Caki2 (cell line): ENCODE data around the gene ST6GALNAC3. TPM values are rescaled to one million over a fixed set of nuclear protein-coding genes. Genes with fewer than 3 reads are reported as not detected.

ENCODE experiments used
- DNase-seq: peaks from one replicate; pipeline ENCODE4 v3.0.0-alpha.2; 2015; ENCODE audit warnings: low read depth
- in situ Hi-C: cut with HindIII; loops from 2 replicates; pipeline ENCODE4 v1.10.0; 2016; ENCODE audit warnings: low sequenced_read_pairs, low pct_unique_long_range_greater_than_20kb, mixed read lengths
- total RNA-seq: library from RNA; depleted of rRNA; stranded (reverse); fragments of >200 nt; shearing (Covaris generic); gene quantifications from 2 replicates; pipeline ENCODE4 v1.2.3, GENCODE V29; 2014; ENCODE audit warnings: low replicate concordance

Gene ST6GALNAC3
- total RNA-seq, 1 experiment from 2014 or later, result 0.81 TPM

DNA sequence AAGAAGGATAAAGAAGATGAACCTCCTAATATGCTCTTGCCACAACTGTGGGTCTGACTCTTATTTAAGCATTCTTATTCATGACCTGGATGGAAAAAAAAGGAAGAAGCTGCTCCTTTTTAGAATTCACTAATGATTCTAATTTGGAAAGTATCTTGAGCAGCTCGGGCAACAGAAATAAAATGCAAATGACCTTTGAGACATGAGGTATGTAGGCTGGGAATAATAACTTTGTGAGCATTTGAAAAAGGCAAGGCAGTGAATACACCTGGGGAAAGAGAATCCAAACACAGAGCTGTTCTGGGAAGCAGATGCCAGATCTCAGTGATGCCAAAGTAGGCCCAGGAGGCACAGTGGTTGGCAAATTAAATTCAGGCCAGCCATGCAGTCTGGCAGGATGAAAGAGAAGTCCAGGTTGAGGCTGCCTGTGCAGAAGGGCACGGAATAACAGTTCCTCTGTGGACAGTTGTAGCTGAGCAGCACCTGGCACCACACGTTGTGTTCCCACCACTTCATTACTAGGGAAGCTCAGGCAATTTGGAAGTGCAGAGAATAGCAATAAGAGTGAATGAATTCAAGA is 471.9 kb downstream of the ST6GALNAC3 start:
- no peak for DNase-seq
- in situ Hi-C loops, result no loop called here

DNA sequence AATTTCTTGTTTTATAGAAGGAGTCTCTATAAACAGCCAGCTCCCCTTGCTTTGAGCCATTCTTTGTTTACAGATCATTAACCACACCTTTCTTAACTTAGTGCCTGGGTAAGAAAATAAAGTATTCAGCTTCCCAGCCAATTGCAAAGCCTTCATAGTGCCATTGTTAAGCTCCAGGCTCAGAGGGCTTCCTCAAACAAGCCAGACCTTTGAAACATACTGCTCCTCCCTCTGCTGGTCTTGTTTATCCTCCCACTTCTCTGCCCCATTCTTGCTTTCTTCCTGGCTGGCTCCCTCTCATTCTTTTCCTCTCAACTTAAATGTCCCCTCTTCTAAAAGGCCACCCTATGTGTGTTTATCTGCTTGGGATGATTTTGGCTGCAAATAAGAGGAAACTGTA is 473.4 kb downstream of the ST6GALNAC3 start:
- in situ Hi-C loops, result no loop called here
- DNase-seq, result no peak

DNA sequence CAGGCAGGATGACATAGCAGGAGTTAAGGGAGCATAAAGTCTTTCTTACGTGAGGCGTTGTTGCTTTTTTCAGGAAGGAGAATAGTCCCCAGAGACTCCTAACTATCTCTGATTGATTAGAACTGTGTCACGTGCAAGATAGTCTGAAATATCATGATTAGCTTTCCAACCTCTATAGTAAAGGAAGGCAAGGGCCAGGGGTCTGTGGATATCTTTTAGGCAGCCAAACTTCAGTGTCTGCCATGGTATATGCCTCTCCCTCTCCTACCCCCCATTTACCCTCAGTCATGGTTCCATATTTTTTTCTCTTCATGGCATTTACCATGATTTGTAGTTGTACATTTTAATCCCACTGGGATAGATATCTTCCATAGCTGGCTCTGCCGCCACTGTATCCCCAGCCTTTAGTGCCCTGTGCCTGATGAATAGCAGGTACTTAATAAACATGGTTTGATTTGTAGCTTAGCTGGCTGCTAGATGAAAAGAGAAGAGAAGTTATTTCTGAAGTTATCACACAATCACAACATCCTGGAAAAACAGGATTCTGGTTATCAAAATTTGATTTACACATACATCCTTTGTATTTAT is 474.1 kb downstream of the ST6GALNAC3 start:
- in situ Hi-C loops, result no loop called here

GRCh38 chr1:76554283-76554682 is 479.7 kb downstream of the ST6GALNAC3 start:
- in situ Hi-C loops, result no loop called here
- DNase-seq, result no peak

More for the DNA sequence above, 474.1 kb downstream of the ST6GALNAC3 start:
- DNase-seq, result no peak

DNA sequence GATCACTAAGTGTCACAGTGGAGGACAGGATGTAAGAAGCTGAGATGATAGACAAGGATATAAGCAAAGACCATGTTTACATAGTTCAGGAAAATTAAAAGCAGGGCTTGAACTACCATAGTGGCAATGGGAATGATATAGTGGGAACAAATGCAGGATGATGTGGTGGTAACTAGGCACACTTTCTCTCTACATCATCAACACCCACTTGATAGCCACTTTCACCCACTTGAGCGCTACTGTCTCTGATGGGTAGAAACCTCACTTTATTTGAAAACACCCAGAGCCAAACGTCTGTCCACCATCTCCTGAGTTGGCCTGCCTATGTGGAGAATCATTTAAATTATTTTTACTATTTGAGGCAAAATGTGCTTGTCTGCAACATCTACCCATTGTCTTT is 487.7 kb downstream of the ST6GALNAC3 start:
- in situ Hi-C loops, result no loop called here
- no peak for DNase-seq

GRCh38 chr1:76568573-76569238 is 494.2 kb downstream of the ST6GALNAC3 start:
- in situ Hi-C loops, result no loop called here
- DNase-seq, result no peak

- DNase-seq, result no peak
- in situ Hi-C loops, result no loop called here
Measured at GRCh38 chr1:76571248-76571647, 496.7 kb downstream of the ST6GALNAC3 start.

DNA sequence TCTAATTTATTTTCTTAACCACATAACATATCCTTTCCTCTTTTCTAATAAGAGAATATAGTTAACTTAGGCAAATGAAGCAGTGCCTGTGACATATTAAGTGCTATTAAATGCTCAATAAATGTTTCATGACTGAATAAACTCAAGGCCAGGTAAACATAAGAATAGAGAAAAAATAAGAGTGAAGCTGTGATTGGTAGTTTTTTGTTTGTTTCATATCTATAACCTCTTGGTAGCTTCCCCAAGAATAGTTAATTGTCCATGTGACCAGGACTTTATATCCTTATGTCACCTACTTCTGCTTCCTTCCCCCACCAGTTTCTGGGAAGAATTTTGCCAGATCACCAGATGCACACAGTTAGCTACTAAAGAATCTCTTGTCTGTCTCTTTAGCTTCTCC is 497.7 kb downstream of the ST6GALNAC3 start:
- DNase-seq, result no peak
- in situ Hi-C loops, result no loop called here

DNA sequence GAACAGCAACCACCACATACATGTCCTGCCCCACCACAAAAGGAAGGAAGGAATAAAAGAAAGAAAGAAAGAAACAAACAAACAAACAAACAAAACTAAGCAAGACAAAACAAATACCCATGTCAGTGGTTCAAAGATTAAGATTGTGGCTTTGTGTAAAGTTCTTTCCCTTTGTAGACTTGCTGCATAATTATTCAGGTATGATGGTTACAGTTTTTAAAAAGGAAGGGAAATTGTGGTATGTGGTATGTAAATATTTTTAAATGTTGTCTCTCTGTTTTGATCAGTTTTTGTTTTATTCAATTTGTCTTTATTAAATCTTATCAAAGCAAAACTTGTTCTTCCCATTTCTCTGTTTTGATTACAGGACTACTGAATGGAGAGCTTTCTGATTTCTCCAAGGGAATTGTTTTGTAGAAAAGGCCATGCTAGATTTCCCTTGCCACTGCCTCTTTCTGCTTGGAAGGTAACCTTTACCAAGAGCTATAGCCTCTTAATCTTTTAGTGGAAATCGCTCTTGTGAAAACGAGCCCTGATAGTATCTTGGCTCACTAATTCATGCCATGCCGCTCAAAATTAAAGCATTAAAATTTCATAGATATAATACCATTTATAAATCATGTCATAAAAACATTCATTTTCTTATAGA is 502.5 kb downstream of the ST6GALNAC3 start:
- DNase-seq, result no peak
- in situ Hi-C loops, result no loop called here

DNA sequence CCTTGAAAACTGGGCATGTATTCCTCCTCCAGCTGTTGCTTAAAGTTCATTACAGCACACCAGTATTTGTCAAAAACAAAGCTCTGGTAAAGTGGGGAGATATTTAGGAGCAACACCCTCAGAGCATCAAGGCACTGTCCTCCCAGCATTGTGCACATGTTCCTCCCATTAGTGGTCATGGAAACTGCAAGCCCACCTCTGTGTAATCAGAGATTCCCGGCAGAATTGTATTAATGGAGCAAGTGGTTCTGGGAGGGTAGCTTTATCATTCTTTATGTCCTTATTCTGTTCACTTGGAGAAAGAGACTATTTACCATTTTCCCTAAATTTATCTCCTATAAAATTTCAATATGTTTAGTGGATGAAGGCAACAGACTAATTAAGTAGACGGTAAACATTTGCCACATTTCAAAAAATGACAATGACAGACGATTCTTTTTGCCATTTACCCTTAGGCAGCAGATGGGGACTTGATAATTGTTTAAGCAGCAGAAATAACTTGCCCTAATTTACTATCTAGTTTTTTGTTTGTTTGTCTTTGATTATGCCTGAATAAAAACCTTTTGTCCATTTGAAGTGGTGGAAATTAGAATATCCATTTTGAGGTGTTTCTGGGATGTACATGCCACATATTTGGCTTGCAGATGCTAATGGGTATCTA is 503.1 kb downstream of the ST6GALNAC3 start:
- no peak for DNase-seq
- in situ Hi-C loops, result no loop called here

- DNase-seq, result no peak
- in situ Hi-C loops, result no loop called here
Measured at GRCh38 chr1:76580206-76580605, 505.7 kb downstream of the ST6GALNAC3 start.

GRCh38 chr1:76581712-76582111 is 507.2 kb downstream of the ST6GALNAC3 start:
- in situ Hi-C loops, result no loop called here
- DNase-seq, result no peak

DNA sequence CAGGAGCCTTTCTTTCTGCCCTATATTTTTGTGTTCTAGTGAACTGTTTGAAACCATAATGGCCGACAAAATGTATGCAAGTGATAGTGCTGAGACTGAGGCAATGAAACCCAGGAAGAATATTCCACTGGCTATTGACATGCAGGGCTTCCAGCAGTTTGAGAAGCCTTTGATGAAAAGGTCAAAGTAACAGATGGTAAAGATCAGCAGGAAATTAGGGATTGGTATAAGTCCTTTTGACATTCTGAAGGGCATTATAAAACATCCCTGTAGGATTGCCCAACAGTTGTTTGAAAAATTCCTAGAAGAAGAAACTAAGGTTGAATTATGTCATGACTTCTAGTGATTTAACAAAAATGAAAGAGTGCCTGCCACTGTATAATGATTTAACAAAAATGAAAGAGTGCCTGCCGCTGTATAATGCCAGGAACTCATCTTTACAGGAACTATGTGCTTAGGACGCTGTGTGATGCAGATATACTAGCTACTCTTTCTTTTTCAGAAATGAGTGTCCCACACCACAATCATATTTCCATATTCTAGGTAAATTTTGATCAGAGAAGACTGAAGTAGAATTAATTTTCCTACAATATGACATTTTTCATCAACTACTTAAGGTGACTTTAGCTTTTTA is 508.8 kb downstream of the ST6GALNAC3 start:
- in situ Hi-C loops, result no loop called here
- no peak for DNase-seq

GRCh38 chr1:76583875-76584477 is 509.4 kb downstream of the ST6GALNAC3 start:
- in situ Hi-C loops, result no loop called here
- DNase-seq, result no peak

DNA sequence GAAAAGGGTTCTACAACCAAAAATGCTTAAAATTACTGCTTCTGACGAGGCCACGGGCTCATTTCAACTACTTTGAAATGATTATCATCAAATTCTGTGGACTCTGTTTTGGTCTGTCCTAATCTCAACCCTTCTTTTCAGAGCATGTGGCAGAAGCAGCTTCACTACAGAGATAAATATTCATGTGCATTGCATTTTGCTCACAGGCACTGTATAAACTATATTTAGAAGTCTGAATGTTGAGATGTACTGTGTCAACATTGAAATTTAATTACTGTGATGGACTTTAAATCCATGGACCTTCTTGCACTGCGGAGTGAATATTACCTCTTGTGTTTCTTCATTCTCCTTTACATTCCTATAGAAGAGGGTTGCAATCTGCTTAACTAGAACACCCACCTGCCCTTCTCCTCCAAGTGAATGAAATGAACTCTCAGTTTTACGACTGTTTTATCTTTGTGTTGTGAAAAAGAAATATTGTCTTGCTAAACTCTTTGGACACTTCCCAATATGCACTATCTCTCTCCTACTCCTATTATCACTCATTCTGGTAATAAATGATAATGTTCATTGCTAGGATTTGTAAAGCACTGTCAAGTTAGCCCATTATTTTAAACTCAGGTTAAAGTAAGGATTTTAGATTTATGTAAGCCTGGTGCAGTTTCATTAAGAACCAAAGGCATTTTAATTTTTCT is 511.6 kb downstream of the ST6GALNAC3 start:
- in situ Hi-C loops, result no loop called here
- DNase-seq, result no peak

GRCh38 chr1:76587212-76587611 is 512.7 kb downstream of the ST6GALNAC3 start:
- no peak for DNase-seq
- in situ Hi-C loops, result no loop called here

- in situ Hi-C loops, result no loop called here
- no peak for DNase-seq
Measured at GRCh38 chr1:76591461-76591860, 516.9 kb downstream of the ST6GALNAC3 start.

DNA sequence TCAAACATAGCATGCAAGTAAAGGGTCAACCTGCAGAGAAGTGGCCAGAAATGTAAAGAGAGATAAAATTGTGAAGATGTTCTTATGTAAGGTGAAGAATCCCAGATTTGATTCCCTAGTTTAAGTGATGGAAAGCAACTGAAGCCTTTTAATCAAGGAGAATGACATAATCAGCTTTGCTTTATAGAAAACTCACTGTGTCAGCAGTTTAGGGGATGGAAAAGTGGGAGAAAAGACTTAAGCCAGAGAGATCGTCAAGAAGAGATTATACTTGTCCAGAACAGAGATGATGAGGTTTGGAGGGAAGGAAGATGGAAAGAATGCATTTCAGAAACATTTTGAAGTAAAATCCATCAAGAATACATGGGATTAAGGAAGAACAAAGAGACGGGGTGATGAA is 517.4 kb downstream of the ST6GALNAC3 start:
- no peak for DNase-seq
- in situ Hi-C loops, result no loop called here
